PFSK-1 (cell line): ENCODE data around the gene NEU1.

ENCODE experiments used
- FOXP2 ChIP-seq: optimal IDR thresholded peaks from 2 replicates; pipeline ENCODE3; 2011; ENCODE audit warnings: borderline replicate concordance, control low read depth, inconsistent platforms; ENCODE audit not compliant: insufficient read depth; ENCODE audit errors: extremely low read length, extremely low read depth
- POLR2AphosphoS5 ChIP-seq: IDR thresholded peaks from 2 replicates; pipeline ENCODE4 v1.6.1; 2012; ENCODE audit warnings: low read depth, mild to moderate bottlenecking, control low read depth, low read length, moderate library complexity
- SIN3A ChIP-seq: IDR thresholded peaks from 2 replicates; pipeline ENCODE4 v1.6.1; 2012; ENCODE audit warnings: mild to moderate bottlenecking, low read length, moderate library complexity, borderline replicate concordance; ENCODE audit not compliant: insufficient read depth
- TAF1 ChIP-seq: IDR thresholded peaks from 2 replicates; pipeline ENCODE4 v1.6.1; 2012; ENCODE audit warnings: low read length, control low read depth, borderline replicate concordance; ENCODE audit not compliant: insufficient read depth
- TF ChIP-seq, protein P1 (sequence below), 2 experiments: IDR thresholded peaks; 2 replicates each; pipeline versions ENCODE4 v1.6.1 to v1.8.0; 2011 to 2012; ENCODE audit warnings: low read depth in 2 of 2, low read length in 2 of 2, control low read depth in 1 of 2, inconsistent platforms in 1 of 2, mild to moderate bottlenecking in 1 of 2, moderate library complexity in 1 of 2; ENCODE audit not compliant: insufficient read depth in 1 of 2

NEU1 gene

DNA sequence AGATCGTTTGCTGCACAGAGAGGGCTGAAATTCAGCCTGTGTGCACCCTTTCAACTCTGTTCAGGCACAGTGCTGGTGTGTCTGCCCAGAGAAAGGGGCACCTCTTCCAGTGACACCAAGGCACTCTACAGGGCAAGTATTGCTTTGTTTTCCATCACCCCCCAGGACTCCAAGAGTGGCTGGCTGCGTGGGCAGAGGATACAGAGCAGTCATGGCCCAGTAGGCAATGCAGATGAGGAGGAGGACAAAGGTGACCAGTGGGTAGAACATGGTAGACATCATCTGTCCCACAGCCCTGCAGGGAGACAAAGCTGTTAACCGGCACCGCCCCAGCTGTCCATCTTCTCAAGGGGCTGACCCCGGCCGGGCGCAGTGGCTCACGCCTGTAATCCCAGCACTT, 6.7 kb upstream of the NEU1 start:
- TF ChIP-seq TAF1: no peak
- TF ChIP-seq, protein P1, sequence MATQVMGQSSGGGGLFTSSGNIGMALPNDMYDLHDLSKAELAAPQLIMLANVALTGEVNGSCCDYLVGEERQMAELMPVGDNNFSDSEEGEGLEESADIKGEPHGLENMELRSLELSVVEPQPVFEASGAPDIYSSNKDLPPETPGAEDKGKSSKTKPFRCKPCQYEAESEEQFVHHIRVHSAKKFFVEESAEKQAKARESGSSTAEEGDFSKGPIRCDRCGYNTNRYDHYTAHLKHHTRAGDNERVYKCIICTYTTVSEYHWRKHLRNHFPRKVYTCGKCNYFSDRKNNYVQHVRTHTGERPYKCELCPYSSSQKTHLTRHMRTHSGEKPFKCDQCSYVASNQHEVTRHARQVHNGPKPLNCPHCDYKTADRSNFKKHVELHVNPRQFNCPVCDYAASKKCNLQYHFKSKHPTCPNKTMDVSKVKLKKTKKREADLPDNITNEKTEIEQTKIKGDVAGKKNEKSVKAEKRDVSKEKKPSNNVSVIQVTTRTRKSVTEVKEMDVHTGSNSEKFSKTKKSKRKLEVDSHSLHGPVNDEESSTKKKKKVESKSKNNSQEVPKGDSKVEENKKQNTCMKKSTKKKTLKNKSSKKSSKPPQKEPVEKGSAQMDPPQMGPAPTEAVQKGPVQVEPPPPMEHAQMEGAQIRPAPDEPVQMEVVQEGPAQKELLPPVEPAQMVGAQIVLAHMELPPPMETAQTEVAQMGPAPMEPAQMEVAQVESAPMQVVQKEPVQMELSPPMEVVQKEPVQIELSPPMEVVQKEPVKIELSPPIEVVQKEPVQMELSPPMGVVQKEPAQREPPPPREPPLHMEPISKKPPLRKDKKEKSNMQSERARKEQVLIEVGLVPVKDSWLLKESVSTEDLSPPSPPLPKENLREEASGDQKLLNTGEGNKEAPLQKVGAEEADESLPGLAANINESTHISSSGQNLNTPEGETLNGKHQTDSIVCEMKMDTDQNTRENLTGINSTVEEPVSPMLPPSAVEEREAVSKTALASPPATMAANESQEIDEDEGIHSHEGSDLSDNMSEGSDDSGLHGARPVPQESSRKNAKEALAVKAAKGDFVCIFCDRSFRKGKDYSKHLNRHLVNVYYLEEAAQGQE (IDR thresholded peaks at IDR 0.05; ENCODE audit: insufficient read depth in 1 of 2, low read depth in 2 of 2, low read length in 2 of 2): no peak
- TF ChIP-seq POLR2AphosphoS5: no peak
- TF ChIP-seq SIN3A: no peak
- TF ChIP-seq FOXP2: no peak

DNA sequence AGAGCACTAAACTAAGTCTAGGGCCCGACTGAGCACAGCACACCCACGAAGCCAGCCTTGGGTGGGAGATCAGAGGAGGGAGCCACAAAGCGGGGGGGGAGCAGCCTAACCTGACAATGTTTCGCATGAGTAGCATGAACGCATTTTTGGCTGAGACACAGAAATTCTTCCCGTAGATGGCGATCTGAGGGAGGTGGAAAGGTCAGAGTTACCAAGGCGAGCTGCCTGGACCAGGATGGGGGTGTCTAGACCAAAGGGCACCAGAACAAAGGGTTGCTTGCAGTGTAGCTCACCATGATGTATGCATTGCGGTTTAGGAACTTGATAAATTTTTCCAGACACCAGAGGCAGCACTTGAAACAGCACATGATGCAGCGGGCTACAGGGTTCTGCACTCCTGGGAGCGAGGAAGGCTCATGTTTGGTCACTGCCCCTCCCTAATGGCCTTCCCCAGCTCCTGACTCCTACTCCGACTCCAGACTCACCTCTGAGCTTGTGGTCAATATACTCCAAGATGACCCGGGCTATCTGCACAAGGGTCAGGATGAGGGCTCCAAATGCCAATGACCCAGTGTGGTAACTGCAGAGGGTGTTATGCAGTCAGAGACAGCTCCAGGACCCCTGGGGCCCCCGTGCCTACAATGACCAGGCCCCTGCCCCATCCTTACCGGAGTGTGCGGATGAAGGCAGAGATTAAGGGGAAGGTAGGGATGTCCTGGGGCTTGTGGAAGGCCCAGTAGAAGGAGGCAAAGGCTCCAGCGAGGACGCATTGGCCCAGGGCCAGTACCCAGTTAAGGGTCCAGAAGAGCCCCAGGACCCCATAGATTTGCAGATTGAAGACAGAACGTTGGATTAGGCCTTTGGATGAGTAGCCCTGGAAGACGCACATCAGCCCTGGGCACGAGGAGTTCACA, 2.8 kb upstream of the NEU1 start:
- TF ChIP-seq TAF1: no peak
- TF ChIP-seq, protein P1 (IDR thresholded peaks at IDR 0.05; ENCODE audit: insufficient read depth in 1 of 2, low read depth in 2 of 2, low read length in 2 of 2): no peak
- no peak for TF ChIP-seq FOXP2
- TF ChIP-seq SIN3A: no peak
- TF ChIP-seq POLR2AphosphoS5: no peak

DNA sequence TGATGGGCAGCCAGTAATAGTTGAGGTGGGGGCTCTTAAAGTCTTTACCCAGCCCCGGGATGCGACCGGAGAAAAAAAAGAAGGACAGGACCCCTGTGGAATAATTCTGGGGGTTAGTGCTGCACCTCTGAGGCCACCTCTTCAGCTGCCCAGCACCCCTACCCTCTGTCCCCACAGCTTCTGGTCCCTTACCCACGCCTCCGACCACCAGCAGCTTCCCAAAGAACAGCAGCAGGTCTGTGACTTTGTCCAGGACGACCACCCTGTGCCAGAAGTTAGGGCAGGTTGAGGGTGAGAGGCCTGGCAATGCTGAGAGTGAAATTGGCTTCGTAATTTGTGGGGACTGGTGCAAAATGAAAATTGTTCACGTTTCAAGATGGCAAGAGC, 2.2 kb upstream of the NEU1 start:
- TF ChIP-seq, protein P1 (IDR thresholded peaks at IDR 0.05; ENCODE audit: insufficient read depth in 1 of 2, low read depth in 2 of 2, low read length in 2 of 2): no peak
- no peak for TF ChIP-seq SIN3A
- TF ChIP-seq POLR2AphosphoS5: no peak
- TF ChIP-seq TAF1: no peak
- no peak for TF ChIP-seq FOXP2

DNA sequence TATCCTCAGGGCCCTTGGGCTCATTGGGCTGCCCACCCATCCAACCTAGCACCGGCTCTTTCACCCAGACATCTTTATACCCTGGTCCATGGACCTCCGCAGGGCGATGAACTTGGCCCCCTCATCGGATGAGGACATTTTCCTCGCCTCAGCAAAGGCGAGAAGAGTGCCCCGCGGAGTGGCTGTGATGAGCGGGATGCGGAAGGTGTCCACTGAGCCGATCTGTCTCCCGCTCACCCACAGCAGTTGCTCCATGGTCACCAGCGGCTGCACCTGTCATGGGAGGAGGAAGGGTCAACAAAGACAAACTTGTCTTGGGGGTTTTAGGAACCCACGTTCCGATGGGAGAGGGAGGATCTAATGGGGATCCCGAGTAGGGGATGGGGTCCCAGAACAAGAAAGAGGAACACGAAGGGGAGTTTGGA, 690 bp downstream of the NEU1 start:
- TF ChIP-seq, protein P1 (IDR thresholded peaks at IDR 0.05; ENCODE audit: insufficient read depth in 1 of 2, low read depth in 2 of 2, low read length in 2 of 2): no peak
- TF ChIP-seq POLR2AphosphoS5 (no peak), TAF1 (no peak), FOXP2 (no peak), SIN3A (no peak)
